Liver (tissue), 9 donors: Measurements from ENCODE around the gene ISX. TPM values are rescaled to one million over a fixed set of nuclear protein-coding genes. Genes with fewer than 3 reads are reported as not detected.

Source experiments
- DNase-seq: peaks from one replicate; pipeline ENCODE4 v3.0.0-alpha.2; 2017; ENCODE audit warnings: low spot score
- H3K27ac ChIP-seq, 2 donors: one replicate each; pipeline ENCODE4 v1.7.0; 2013; ENCODE audit warnings: inconsistent platforms in 2 of 2, low read length in 2 of 2, control low read depth in 1 of 2, low read depth in 1 of 2, mild to moderate bottlenecking in 1 of 2
- H3K27me3 ChIP-seq, 4 donors: one replicate each; pipeline versions ENCODE4 v1.6.1 to v1.7.0; 2013; ENCODE audit warnings: low read length in 3 of 4, inconsistent platforms in 1 of 4, mild to moderate bottlenecking in 1 of 4, moderate library complexity in 1 of 4; ENCODE audit not compliant: control insufficient read depth in 4 of 4, insufficient read depth in 4 of 4
- H3K36me3 ChIP-seq, 4 donors: one replicate each; pipeline versions ENCODE4 v1.6.1 to v1.7.0; 2013; ENCODE audit warnings: low read length in 3 of 4, mild to moderate bottlenecking in 3 of 4, low read depth in 1 of 4, moderate library complexity in 1 of 4; ENCODE audit not compliant: control insufficient read depth in 4 of 4, insufficient read depth in 3 of 4
- H3K4me1 ChIP-seq, 4 donors: one replicate each; pipeline versions ENCODE4 v1.6.1 to v1.7.0; 2013; ENCODE audit warnings: low read length in 3 of 4, mild to moderate bottlenecking in 3 of 4, moderate library complexity in 1 of 4; ENCODE audit not compliant: control insufficient read depth in 4 of 4, insufficient read depth in 4 of 4
- H3K4me3 ChIP-seq, 3 donors: one replicate each; pipeline versions ENCODE4 v1.6.1 to v1.7.0; 2013; ENCODE audit warnings: low read length in 3 of 3, control low read depth in 1 of 3, low read depth in 1 of 3, mild to moderate bottlenecking in 1 of 3
- H3K9ac ChIP-seq, 2 donors: one replicate each; pipeline ENCODE4 v1.7.0; 2013; ENCODE audit warnings: low read length in 2 of 2, mild to moderate bottlenecking in 2 of 2, moderate library complexity in 2 of 2, control low read depth in 1 of 2, low read depth in 1 of 2
- H3K9me3 ChIP-seq, 4 donors: one replicate each; pipeline versions ENCODE4 v1.6.1 to v1.7.0; 2013; ENCODE audit warnings: low read length in 3 of 4; ENCODE audit not compliant: control insufficient read depth in 4 of 4
- EGR1 ChIP-seq, 2 donors: IDR thresholded peaks; 2 replicates each; pipeline ENCODE4 v1.6.1; 2016 to 2018; ENCODE audit warnings: antibody characterized with exemption in 2 of 2, low read depth in 2 of 2
- FOXA1 ChIP-seq: IDR thresholded peaks from 2 replicates; pipeline ENCODE4 v1.6.1; 2016; ENCODE audit warnings: antibody characterized with exemption
- FOXA2 ChIP-seq: IDR thresholded peaks from 2 replicates; pipeline ENCODE4 v1.6.1; 2016; ENCODE audit warnings: antibody characterized with exemption
- GABPA ChIP-seq, 2 donors: IDR thresholded peaks in 1 of 2; conservative IDR thresholded peaks in 1 of 2; 2 replicates each; pipeline ENCODE4 v1.6.1; 2016; ENCODE audit warnings: antibody characterized with exemption in 2 of 2, mild to moderate bottlenecking in 1 of 2, moderate library complexity in 1 of 2
- HNF4A ChIP-seq, 2 donors: conservative IDR thresholded peaks; 2 replicates each; pipeline ENCODE4 v1.6.1; 2016; ENCODE audit warnings: antibody characterized with exemption in 2 of 2, mild to moderate bottlenecking in 2 of 2
- HNF4G ChIP-seq: IDR thresholded peaks from 2 replicates; pipeline ENCODE4 v1.6.1; 2016; ENCODE audit warnings: antibody characterized with exemption
- NR2F2 ChIP-seq: IDR thresholded peaks from 2 replicates; pipeline ENCODE4 v1.6.1; 2016; ENCODE audit warnings: antibody characterized with exemption
- RAD21 ChIP-seq, 2 donors: IDR thresholded peaks; 2 replicates each; pipeline ENCODE4 v1.6.1; 2016; ENCODE audit warnings: antibody characterized with exemption in 2 of 2, mild to moderate bottlenecking in 2 of 2
- RXRA ChIP-seq, 2 donors: IDR thresholded peaks; 2 replicates each; pipeline ENCODE4 v1.6.1; 2017 to 2018; ENCODE audit warnings: antibody characterized with exemption in 2 of 2, mild to moderate bottlenecking in 1 of 2
- SP1 ChIP-seq: IDR thresholded peaks from 2 replicates; pipeline ENCODE4 v1.6.1; 2018; ENCODE audit warnings: antibody characterized with exemption, mild to moderate bottlenecking
- YY1 ChIP-seq: IDR thresholded peaks from 2 replicates; pipeline ENCODE4 v1.6.1; 2016; ENCODE audit warnings: antibody characterized with exemption, mild to moderate bottlenecking
- WGBS: extraction: QIAGEN DNeasy Blood & Tissue Kit; methylation state at CpG from one replicate; pipeline ENCODE4 v1.1.7; 2013; 5-methylcytosine and 5-hydroxymethylcytosine counted together
- polyA plus RNA-seq, 2 donors: library from polyadenylated mRNA; stranded (reverse) in 1 of 2; unstranded in 1 of 2; fragments of 200-250 nt in 1 of 2; fragments of >200 nt in 1 of 2; fragmentation: Nextera tagmentation in 1 of 2; extraction: Ambion mirVana in 1 of 2; gene quantifications; one replicate each; pipeline versions ENCODE4 v1.2.1 to v1.2.3, GENCODE V29; 2013 to 2015
- total RNA-seq, 2 donors: library from RNA; depleted of rRNA; stranded (reverse); fragments of >200 nt; gene quantifications; one replicate each; pipeline ENCODE4 v1.2.3, GENCODE V29; 2014
- TF ChIP-seq, protein P1 (sequence below): IDR thresholded peaks from 2 replicates; pipeline ENCODE4 v1.6.1; 2016; ENCODE audit warnings: antibody characterized with exemption
- TF ChIP-seq, protein P2 (sequence below): IDR thresholded peaks from 2 replicates; pipeline ENCODE4 v1.6.1; 2016; ENCODE audit warnings: antibody characterized with exemption
- TF ChIP-seq, protein P3 (sequence below): IDR thresholded peaks from 2 replicates; pipeline ENCODE4 v1.6.1; 2016; ENCODE audit warnings: antibody characterized with exemption, mild to moderate bottlenecking
- TF ChIP-seq, protein P4 (sequence below): fragments of 150-350 bp; IDR thresholded peaks from 2 replicates; pipeline ENCODE4 v1.5.1; 2017; ENCODE audit warnings: improper control_type of control experiment, low read depth, low read length; ENCODE audit not compliant: missing input control
- TF ChIP-seq, protein P5 (sequence below): IDR thresholded peaks from 2 replicates; pipeline ENCODE4 v1.6.1; 2016; ENCODE audit warnings: antibody characterized with exemption
- donor health status: healthy.
- donor health status: healthy.
- donor health status: healthy.
- donor health status: healthy.
- donor health status: healthy.

The ISX gene
- total and polyA plus RNA-seq, 4 donors = 0.03 to 2.7 TPM; not detected in 2

DNA sequence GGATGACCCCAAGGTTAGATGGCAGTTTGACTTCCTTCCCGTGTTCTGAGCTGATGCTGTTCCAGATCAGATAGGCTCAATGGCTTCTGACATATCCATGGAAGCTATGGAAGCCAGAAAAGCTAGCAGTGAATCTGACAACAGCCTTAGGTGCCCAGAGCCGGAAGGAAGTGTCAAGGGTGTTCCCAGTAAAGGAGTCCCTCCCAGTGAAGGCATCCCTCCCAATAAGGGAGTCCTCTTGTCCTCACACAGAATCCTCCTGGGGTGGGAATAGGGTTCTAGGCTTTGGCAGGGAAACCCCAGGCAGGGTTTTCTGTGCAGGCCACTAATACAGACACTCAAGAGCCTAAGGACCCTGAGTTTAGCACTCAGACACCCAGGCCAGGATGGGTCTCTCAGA, 47.0 kb upstream of the ISX start:
- no peak overlapping the region for H3K4me3 ChIP-seq
- no peak for TF ChIP-seq RAD21 (IDR thresholded peaks at IDR 0.05)
- TF ChIP-seq, protein P1, sequence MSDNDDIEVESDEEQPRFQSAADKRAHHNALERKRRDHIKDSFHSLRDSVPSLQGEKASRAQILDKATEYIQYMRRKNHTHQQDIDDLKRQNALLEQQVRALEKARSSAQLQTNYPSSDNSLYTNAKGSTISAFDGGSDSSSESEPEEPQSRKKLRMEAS = no peak
- no peak for TF ChIP-seq SP1
- TF ChIP-seq FOXA1 = no peak
- no peak for TF ChIP-seq GABPA (IDR thresholded peaks at IDR 0.05 in 1 of 2, conservative IDR thresholded peaks at IDR 0.05 in 1 of 2)
- no peak for TF ChIP-seq EGR1 (IDR thresholded peaks at IDR 0.05; ENCODE audit: low read depth in 2 of 2)
- no peak for TF ChIP-seq NR2F2
- TF ChIP-seq, protein P2, sequence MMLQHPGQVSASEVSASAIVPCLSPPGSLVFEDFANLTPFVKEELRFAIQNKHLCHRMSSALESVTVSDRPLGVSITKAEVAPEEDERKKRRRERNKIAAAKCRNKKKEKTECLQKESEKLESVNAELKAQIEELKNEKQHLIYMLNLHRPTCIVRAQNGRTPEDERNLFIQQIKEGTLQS = no peak
- no peak for TF ChIP-seq YY1
- TF ChIP-seq, protein P3, sequence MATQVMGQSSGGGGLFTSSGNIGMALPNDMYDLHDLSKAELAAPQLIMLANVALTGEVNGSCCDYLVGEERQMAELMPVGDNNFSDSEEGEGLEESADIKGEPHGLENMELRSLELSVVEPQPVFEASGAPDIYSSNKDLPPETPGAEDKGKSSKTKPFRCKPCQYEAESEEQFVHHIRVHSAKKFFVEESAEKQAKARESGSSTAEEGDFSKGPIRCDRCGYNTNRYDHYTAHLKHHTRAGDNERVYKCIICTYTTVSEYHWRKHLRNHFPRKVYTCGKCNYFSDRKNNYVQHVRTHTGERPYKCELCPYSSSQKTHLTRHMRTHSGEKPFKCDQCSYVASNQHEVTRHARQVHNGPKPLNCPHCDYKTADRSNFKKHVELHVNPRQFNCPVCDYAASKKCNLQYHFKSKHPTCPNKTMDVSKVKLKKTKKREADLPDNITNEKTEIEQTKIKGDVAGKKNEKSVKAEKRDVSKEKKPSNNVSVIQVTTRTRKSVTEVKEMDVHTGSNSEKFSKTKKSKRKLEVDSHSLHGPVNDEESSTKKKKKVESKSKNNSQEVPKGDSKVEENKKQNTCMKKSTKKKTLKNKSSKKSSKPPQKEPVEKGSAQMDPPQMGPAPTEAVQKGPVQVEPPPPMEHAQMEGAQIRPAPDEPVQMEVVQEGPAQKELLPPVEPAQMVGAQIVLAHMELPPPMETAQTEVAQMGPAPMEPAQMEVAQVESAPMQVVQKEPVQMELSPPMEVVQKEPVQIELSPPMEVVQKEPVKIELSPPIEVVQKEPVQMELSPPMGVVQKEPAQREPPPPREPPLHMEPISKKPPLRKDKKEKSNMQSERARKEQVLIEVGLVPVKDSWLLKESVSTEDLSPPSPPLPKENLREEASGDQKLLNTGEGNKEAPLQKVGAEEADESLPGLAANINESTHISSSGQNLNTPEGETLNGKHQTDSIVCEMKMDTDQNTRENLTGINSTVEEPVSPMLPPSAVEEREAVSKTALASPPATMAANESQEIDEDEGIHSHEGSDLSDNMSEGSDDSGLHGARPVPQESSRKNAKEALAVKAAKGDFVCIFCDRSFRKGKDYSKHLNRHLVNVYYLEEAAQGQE = no peak
- TF ChIP-seq, protein P4, sequence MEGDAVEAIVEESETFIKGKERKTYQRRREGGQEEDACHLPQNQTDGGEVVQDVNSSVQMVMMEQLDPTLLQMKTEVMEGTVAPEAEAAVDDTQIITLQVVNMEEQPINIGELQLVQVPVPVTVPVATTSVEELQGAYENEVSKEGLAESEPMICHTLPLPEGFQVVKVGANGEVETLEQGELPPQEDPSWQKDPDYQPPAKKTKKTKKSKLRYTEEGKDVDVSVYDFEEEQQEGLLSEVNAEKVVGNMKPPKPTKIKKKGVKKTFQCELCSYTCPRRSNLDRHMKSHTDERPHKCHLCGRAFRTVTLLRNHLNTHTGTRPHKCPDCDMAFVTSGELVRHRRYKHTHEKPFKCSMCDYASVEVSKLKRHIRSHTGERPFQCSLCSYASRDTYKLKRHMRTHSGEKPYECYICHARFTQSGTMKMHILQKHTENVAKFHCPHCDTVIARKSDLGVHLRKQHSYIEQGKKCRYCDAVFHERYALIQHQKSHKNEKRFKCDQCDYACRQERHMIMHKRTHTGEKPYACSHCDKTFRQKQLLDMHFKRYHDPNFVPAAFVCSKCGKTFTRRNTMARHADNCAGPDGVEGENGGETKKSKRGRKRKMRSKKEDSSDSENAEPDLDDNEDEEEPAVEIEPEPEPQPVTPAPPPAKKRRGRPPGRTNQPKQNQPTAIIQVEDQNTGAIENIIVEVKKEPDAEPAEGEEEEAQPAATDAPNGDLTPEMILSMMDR = no peak
- no peak for TF ChIP-seq FOXA2
- TF ChIP-seq HNF4A (conservative IDR thresholded peaks at IDR 0.05) = no peak
- no peak overlapping the region for H3K9ac ChIP-seq
- H3K4me1 ChIP-seq = no peaks in the 10 kb centered on the region
- H3K36me3 ChIP-seq = no peaks in the 10 kb centered on the region
- 52% methylated on average over 2 of the region's 2 CpGs for WGBS
- H3K27me3 ChIP-seq = peaks cover 0 to 5% (median 0%) of the 10 kb centered on the region in 4 donors
- H3K9me3 ChIP-seq = no peaks in the 10 kb centered on the region
- no peak overlapping the region for H3K27ac ChIP-seq
- no peak for DNase-seq

DNA sequence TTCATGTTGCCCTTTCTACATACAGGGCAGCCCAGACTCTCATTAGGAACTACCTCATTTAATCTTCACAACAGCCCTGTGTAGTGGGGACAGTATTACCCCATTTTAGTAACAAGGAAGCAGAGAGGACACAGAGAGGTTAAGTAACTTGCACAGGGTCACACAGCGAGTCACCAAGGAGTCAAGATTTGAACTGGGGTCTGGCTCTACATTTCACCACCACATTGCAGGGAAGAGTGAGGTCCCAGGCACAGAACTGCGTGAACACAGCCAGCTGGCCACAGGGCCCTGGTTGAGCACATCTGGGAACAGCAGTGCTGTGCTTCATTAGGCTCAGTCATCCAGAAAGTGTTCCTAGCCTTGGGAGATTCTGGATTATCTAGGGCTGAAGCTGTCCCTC, 45.4 kb upstream of the ISX start:
- 77% methylated on average over 2 of the region's 2 CpGs for WGBS
- Histone ChIP-seq H3K9me3 (no peaks in the 10 kb centered on the region), H3K4me1 (no peaks in the 10 kb centered on the region), H3K36me3 (no peaks in the 10 kb centered on the region), H3K9ac (no peak overlapping the region), H3K27me3 (peaks cover 0 to 5% (median 0%) of the 10 kb centered on the region in 4 donors), H3K4me3 (no peak overlapping the region), H3K27ac (no peak overlapping the region)
- TF ChIP-seq EGR1 (IDR thresholded peaks at IDR 0.05; ENCODE audit: low read depth in 2 of 2) = no peak
- no peak for DNase-seq

DNA sequence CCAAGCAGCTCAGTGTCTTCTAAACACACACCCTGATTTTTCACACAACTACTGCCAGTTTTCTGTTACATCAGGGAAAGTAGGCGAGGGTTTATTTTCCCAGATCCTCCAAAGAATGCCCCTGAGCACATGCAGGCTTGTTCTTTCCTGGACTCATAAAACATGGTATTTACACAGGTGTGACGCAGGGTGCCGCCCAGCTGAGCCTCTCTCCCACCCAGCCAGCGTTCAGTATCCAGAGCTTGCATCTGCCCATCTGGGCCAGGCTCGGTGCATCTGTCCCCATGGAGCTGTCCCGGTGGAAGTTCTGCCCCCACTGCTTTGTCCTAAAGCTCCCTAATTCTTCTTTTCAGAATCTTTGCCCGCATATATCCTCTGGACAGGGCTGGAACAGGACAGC, 44.8 kb upstream of the ISX start:
- no peak for DNase-seq
- TF ChIP-seq HNF4G (no peak), GABPA (IDR thresholded peaks at IDR 0.05 in 1 of 2, conservative IDR thresholded peaks at IDR 0.05 in 1 of 2) (no peak), RAD21 (IDR thresholded peaks at IDR 0.05) (no peak), FOXA1 (no peak), RXRA (IDR thresholded peaks at IDR 0.05) (no peak)
- TF ChIP-seq, protein P1 = no peak
- TF ChIP-seq, protein P4 = no peak
- TF ChIP-seq, protein P2 = no peak
- TF ChIP-seq, protein P5, sequence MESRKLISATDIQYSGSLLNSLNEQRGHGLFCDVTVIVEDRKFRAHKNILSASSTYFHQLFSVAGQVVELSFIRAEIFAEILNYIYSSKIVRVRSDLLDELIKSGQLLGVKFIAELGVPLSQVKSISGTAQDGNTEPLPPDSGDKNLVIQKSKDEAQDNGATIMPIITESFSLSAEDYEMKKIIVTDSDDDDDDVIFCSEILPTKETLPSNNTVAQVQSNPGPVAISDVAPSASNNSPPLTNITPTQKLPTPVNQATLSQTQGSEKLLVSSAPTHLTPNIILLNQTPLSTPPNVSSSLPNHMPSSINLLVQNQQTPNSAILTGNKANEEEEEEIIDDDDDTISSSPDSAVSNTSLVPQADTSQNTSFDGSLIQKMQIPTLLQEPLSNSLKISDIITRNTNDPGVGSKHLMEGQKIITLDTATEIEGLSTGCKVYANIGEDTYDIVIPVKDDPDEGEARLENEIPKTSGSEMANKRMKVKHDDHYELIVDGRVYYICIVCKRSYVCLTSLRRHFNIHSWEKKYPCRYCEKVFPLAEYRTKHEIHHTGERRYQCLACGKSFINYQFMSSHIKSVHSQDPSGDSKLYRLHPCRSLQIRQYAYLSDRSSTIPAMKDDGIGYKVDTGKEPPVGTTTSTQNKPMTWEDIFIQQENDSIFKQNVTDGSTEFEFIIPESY = no peak

More for the DNA sequence above, 44.8 kb upstream of the ISX start:
- Histone ChIP-seq H3K27me3 (peaks cover 0 to 5% (median 0%) of the 10 kb centered on the region in 4 donors), H3K9me3 (no peaks in the 10 kb centered on the region), H3K4me3 (no peak overlapping the region), H3K27ac (no peak overlapping the region), H3K36me3 (no peaks in the 10 kb centered on the region), H3K9ac (no peak overlapping the region), H3K4me1 (no peaks in the 10 kb centered on the region)
- 63% methylated on average over 7 of the region's 7 CpGs for WGBS
